ENCODE results near the gene SOWAHD.

- TF ChIP-seq BHLHE40 (IDR thresholded peaks at IDR 0.05; ENCODE audit: low read depth, low read length) = no peak
- TF ChIP-seq EP300 (IDR thresholded peaks at IDR 0.05) = no peak
- no peak for TF ChIP-seq CTCF (IDR thresholded peaks at IDR 0.05)
- TF ChIP-seq RARB (CRISPR knock-in tag; IDR thresholded peaks at IDR 0.05) = no peak
- TF ChIP-seq, protein P1, sequence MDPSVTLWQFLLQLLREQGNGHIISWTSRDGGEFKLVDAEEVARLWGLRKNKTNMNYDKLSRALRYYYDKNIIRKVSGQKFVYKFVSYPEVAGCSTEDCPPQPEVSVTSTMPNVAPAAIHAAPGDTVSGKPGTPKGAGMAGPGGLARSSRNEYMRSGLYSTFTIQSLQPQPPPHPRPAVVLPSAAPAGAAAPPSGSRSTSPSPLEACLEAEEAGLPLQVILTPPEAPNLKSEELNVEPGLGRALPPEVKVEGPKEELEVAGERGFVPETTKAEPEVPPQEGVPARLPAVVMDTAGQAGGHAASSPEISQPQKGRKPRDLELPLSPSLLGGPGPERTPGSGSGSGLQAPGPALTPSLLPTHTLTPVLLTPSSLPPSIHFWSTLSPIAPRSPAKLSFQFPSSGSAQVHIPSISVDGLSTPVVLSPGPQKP (IDR thresholded peaks at IDR 0.05; ENCODE audit: low read depth, low read length) = no peak
- TF ChIP-seq CEBPB (IDR thresholded peaks at IDR 0.05) = no peak
- no peak for TF ChIP-seq TP53 (CRISPR knock-in tag; IDR thresholded peaks at IDR 0.05)
- TF ChIP-seq, protein P2, sequence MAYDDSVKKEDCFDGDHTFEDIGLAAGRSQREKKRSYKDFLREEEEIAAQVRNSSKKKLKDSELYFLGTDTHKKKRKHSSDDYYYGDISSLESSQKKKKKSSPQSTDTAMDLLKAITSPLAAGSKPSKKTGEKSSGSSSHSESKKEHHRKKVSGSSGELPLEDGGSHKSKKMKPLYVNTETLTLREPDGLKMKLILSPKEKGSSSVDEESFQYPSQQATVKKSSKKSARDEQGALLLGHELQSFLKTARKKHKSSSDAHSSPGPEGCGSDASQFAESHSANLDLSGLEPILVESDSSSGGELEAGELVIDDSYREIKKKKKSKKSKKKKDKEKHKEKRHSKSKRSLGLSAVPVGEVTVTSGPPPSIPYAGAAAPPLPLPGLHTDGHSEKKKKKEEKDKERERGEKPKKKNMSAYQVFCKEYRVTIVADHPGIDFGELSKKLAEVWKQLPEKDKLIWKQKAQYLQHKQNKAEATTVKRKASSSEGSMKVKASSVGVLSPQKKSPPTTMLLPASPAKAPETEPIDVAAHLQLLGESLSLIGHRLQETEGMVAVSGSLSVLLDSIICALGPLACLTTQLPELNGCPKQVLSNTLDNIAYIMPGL (CRISPR knock-in tag; IDR thresholded peaks at IDR 0.05; ENCODE audit: borderline replicate concordance) = no peak
- TF ChIP-seq JUN (IDR thresholded peaks at IDR 0.05) = no peak
- TF ChIP-seq POLR2A (IDR thresholded peaks at IDR 0.05; ENCODE audit: low read length) = no peak
- no peak for TF ChIP-seq BCL3 (IDR thresholded peaks at IDR 0.05)
- no peak for TF ChIP-seq CBX2 (IDR thresholded peaks at IDR 0.05; ENCODE audit: borderline replicate concordance, low read depth)
Observed at GRCh38 chrX:119783026-119783425, 24.6 kb downstream of the SOWAHD start.
